Loucy (cell line): ENCODE data around the gene MAP7D1.

ENCODE experiments used
- EZH2phosphoT487 ChIP-seq: fragments of 200-600 bp; IDR thresholded peaks from 2 replicates; pipeline ENCODE4 v1.6.1; 2018; ENCODE audit warnings: antibody characterized with exemption, mild to moderate bottlenecking, moderate library complexity, borderline replicate concordance
- TF ChIP-seq, protein P1 (sequence below): fragments of 200-600 bp; sonication (generic); conservative IDR thresholded peaks from 2 replicates; pipeline ENCODE4 v1.5.1; 2014; ENCODE audit warnings: mild to moderate bottlenecking, antibody characterized with exemption, low read length

DNA sequence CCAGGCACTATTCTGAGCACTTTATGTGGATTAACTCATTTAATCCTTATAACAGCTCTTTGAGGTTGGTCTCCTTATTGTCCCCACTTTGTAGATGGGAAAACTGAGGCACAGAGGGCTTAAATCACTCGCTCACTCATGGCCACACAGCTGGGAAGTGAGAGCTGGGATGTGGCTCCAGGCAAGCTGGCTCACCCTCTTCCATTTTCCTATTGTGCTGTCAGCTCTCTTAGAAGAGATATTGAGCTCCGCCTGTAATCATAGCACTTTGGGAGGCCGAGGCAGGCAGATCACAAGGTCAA is 27.1 kb upstream of the MAP7D1 start:
- TF ChIP-seq, protein P1, sequence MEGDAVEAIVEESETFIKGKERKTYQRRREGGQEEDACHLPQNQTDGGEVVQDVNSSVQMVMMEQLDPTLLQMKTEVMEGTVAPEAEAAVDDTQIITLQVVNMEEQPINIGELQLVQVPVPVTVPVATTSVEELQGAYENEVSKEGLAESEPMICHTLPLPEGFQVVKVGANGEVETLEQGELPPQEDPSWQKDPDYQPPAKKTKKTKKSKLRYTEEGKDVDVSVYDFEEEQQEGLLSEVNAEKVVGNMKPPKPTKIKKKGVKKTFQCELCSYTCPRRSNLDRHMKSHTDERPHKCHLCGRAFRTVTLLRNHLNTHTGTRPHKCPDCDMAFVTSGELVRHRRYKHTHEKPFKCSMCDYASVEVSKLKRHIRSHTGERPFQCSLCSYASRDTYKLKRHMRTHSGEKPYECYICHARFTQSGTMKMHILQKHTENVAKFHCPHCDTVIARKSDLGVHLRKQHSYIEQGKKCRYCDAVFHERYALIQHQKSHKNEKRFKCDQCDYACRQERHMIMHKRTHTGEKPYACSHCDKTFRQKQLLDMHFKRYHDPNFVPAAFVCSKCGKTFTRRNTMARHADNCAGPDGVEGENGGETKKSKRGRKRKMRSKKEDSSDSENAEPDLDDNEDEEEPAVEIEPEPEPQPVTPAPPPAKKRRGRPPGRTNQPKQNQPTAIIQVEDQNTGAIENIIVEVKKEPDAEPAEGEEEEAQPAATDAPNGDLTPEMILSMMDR, result no peak
- no peak for TF ChIP-seq EZH2phosphoT487
